IPS DF 4.7 (cell line): Measurements from ENCODE around the gene BFSP1.

Source experiments
- DNase-seq: peaks from one replicate; pipeline ENCODE4 v3.0.0-alpha.2; 2013; ENCODE audit warnings: low spot score; ENCODE audit errors: extremely low read depth

BFSP1 gene

GRCh38 chr20:17530716-17531664 lies at the start of gene BFSP1:
Gene BFSP1, minus strand, starts transcription at chr20:17531379. Its CDS starts 50 bp downstream, at chr20:17531329.
- DNase-seq: no peak

DNA sequence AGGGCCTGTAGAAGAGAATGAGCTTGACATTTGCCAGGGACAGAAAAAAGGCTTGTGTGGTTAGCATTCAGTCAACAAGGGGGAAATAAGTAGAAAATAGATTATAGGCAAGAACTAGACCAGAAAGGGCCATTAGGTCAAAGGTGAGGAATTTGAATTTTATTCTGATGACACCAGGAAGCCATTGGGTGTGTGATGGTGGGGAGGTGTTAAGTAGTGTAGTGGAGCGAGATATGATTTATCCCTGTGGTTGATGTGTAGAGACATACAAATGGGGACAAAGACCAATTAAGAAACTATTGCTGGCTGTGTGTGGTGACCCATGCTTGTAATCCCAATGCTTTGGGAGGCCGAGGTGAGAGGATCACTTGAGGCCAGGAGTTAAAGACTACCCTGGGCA lies 49.7 kb upstream of the BFSP1 start:
- DNase-seq: no peak

- no peak for DNase-seq
These were observed 48.3 kb upstream of the BFSP1 start for GRCh38 chr20:17579369-17580039.

- DNase-seq: no peak
These were observed 45.0 kb upstream of the BFSP1 start for GRCh38 chr20:17576215-17576614.

DNA sequence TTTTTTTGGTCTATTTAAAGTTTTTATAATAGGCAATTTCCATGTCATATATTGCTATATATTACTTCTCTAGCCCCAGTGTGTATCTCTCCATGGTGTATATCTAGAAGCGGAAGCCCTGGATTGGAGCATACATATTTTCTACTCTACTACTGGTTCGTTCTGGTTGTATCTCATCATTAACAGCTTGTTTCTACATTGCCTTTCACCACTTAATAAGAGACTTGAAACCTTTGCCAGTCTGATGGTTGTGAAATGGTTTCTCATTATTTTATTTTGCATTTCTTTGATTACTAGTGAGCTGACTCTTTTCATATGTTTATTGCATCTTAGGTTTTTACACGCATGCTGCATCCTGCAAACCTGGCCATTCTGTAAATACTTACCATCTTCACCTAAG lies 42.3 kb upstream of the BFSP1 start:
- DNase-seq: no peak

DNA sequence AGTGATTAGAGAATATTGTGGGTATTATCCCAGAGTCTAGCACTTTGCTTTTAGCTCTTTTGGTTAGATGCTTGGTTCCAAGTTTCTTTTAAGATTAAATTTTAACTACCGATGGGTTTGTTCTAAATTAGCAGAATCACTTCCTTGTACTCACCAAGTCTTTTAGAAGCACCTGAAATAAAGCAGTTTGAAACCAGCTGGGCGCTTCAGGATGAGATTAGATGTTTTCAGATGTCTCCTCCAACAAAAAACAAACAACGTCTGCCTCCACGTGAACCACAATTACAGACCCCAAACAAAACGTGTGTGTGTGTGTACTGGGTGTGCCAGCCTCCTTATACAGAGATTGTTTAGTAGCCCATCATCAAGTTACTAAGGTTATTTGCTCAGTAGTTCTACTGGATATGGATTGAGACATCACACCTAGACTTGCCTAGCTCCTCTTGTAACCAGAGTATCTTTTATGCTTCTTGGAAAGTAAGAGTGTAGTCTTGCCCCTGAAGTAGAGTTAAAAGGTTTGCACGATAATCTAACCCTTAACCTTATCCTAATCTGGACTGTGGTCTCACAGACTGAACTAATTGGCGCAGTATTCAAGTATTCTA lies 41.0 kb upstream of the BFSP1 start:
- DNase-seq: no peak

GRCh38 chr20:17571153-17571527 lies 40.0 kb upstream of the BFSP1 start:
- no peak for DNase-seq

- no peak for DNase-seq
These were observed 39.4 kb upstream of the BFSP1 start for GRCh38 chr20:17570347-17571152.

- peak; percentile 79 for DNase-seq
These were observed 38.6 kb upstream of the BFSP1 start, which contains the start of gene DSTN for GRCh38 chr20:17569616-17570346. Gene DSTN, plus strand, starts transcription at chr20:17570075. Its CDS starts 134 bp downstream, at chr20:17570209.

GRCh38 chr20:17568972-17569521 lies 37.9 kb upstream of the BFSP1 start:
- no peak for DNase-seq

DNA sequence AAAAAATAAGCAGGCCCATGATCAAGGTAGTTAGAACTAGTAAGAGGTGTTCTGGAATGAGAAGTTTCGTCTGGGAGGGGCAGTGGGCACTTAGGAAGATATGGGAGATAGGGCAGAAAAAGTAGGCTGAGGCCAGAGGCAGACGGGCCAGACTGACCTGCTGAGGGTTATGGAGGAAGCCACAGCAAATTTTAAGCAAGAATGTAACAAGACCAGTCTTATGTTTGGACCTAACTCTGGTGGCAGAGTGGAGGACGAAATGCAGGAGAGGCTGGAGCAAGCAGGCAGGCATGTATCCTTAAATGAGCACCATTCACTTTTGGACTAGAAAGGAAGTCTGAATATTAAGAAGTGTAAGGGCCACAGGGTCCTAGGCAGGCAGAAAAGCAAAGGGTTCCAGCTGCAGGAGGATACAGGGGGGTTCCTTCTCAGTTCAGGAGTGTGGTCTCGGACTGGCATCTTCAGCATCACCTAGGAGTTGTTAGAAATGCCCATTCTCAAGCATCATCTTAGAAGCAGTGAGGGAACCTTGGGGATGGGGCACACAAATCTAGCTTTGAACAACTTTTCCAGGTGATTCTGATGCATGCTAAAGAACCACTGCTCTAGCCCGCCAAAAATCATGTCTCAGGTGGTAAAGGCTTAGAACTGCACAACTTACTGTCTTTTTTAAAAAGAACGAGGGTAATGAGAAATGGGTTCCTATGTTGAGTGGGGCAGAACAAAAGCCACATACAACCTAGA lies 37.0 kb upstream of the BFSP1 start:
- no peak for DNase-seq

DNA sequence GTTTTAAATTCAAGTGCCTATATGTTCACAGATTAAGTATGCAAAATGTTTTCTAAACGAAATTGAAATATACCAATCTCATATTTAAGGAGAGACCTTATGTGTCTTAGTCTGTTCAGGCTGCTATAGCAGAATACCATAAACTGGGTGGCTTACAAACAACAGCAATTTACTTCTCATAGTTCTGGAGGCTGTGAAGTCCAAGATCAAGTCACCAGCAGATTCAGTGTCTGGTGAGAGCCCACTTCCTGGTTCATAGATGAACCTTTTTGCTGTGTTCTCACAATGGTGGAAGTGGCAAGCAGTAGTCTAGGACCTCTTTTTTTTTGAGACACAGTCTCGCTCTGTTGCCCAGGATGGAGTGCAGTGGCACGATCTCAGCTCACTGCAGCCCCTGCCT lies 35.2 kb upstream of the BFSP1 start:
- DNase-seq: no peak

- no peak for DNase-seq
These were observed 34.1 kb upstream of the BFSP1 start for GRCh38 chr20:17565169-17565845.

DNA sequence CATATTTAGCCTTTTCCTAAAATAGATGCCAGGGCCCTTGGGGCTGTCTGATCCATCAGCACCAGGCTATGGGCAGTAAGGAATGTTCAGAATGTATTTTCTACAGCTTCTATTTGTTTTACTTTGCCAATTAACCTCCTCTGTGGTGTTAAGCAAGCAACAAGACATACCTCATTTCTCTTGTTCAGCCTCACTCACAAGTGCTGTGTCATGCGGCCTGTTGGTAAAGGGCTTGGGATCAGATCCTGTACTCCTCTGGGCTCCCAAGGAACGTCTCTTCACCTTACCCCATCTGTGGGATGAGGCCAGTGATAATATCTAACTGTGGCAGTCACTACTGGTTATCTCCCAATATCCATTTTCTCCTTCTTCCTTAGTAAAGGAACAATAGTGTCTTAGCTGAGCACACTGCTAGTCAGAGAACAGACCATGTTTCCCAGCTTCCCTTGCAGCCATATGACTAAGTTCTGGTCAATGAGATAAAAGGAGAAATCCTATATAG lies 31.7 kb upstream of the BFSP1 start:
- DNase-seq: no peak

GRCh38 chr20:17560344-17561074 lies 29.3 kb upstream of the BFSP1 start:
- no peak for DNase-seq

DNA sequence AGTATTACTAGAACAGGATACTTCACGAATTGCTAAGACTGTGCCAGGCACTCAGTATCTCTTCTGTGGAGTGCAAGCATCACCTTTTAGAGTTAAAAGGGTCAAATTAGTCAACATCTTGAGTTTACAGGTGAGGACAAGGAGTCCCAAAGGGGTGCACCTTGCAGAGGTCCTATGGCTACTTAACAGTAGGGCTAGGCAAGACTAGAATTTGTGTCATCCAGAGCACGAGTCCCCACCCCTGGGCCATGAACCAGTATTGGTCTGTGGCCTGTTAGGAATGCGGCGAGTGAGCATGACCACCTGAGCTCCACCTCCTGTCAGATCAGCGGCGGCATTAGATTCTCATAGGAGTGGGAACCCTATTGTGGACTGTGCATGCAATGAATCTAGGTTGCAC lies 28.2 kb upstream of the BFSP1 start:
- DNase-seq: no peak

DNA sequence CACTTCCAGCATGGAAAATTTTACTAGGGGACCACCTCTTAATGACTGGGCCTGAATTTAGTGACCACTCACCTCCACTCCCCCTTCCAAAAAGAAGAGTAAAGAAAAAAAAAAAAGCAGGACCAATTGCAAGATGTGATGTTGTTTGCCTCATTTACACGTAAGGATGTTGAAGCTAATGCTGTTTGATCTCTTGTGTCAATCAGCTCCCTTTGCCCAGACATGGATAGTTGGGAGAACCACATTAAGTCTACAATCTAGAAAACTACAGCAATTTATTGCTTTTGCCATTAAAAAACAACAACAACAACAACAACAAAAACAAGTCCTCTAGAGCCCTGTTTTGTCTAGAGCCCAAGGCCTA lies 27.7 kb upstream of the BFSP1 start:
- DNase-seq: no peak
